ENCODE results near the gene PLD5.

GRCh38 chr1:242185731-242186130 lies 338.8 kb downstream of the PLD5 start:
- no peak for TF ChIP-seq CTCF (IDR thresholded peaks at IDR 0.05)
- no peak for TF ChIP-seq POLR2A (IDR thresholded peaks at IDR 0.05)
- no peak for TF ChIP-seq EP300 (IDR thresholded peaks at IDR 0.05)

All from ovary (tissue), 3 donors.